Liver (tissue), 9 donors: ENCODE results near the gene IQCK. TPM values are rescaled to one million over a fixed set of nuclear protein-coding genes. Genes with fewer than 3 reads are reported as not detected.

Source experiments
- DNase-seq: peaks from one replicate; pipeline ENCODE4 v3.0.0-alpha.2; 2017; ENCODE audit warnings: low spot score
- H3K27ac ChIP-seq, 2 donors: one replicate each; pipeline ENCODE4 v1.7.0; 2013; ENCODE audit warnings: inconsistent platforms in 2 of 2, low read length in 2 of 2, control low read depth in 1 of 2, low read depth in 1 of 2, mild to moderate bottlenecking in 1 of 2
- H3K27me3 ChIP-seq, 4 donors: one replicate each; pipeline versions ENCODE4 v1.6.1 to v1.7.0; 2013; ENCODE audit warnings: low read length in 3 of 4, inconsistent platforms in 1 of 4, mild to moderate bottlenecking in 1 of 4, moderate library complexity in 1 of 4; ENCODE audit not compliant: control insufficient read depth in 4 of 4, insufficient read depth in 4 of 4
- H3K36me3 ChIP-seq, 4 donors: one replicate each; pipeline versions ENCODE4 v1.6.1 to v1.7.0; 2013; ENCODE audit warnings: low read length in 3 of 4, mild to moderate bottlenecking in 3 of 4, low read depth in 1 of 4, moderate library complexity in 1 of 4; ENCODE audit not compliant: control insufficient read depth in 4 of 4, insufficient read depth in 3 of 4
- H3K4me1 ChIP-seq, 4 donors: one replicate each; pipeline versions ENCODE4 v1.6.1 to v1.7.0; 2013; ENCODE audit warnings: low read length in 3 of 4, mild to moderate bottlenecking in 3 of 4, moderate library complexity in 1 of 4; ENCODE audit not compliant: control insufficient read depth in 4 of 4, insufficient read depth in 4 of 4
- H3K4me3 ChIP-seq, 3 donors: one replicate each; pipeline versions ENCODE4 v1.6.1 to v1.7.0; 2013; ENCODE audit warnings: low read length in 3 of 3, control low read depth in 1 of 3, low read depth in 1 of 3, mild to moderate bottlenecking in 1 of 3
- H3K9ac ChIP-seq, 2 donors: one replicate each; pipeline ENCODE4 v1.7.0; 2013; ENCODE audit warnings: low read length in 2 of 2, mild to moderate bottlenecking in 2 of 2, moderate library complexity in 2 of 2, control low read depth in 1 of 2, low read depth in 1 of 2
- H3K9me3 ChIP-seq, 4 donors: one replicate each; pipeline versions ENCODE4 v1.6.1 to v1.7.0; 2013; ENCODE audit warnings: low read length in 3 of 4; ENCODE audit not compliant: control insufficient read depth in 4 of 4
- CTCF ChIP-seq: fragments of 150-350 bp; IDR thresholded peaks from 2 replicates; pipeline ENCODE4 v1.5.1; 2017; ENCODE audit warnings: improper control_type of control experiment, low read depth, low read length; ENCODE audit not compliant: missing input control
- FOXA1 ChIP-seq: IDR thresholded peaks from 2 replicates; pipeline ENCODE4 v1.6.1; 2016; ENCODE audit warnings: antibody characterized with exemption
- HNF4A ChIP-seq, 2 donors: conservative IDR thresholded peaks; 2 replicates each; pipeline ENCODE4 v1.6.1; 2016; ENCODE audit warnings: antibody characterized with exemption in 2 of 2, mild to moderate bottlenecking in 2 of 2
- HNF4G ChIP-seq: IDR thresholded peaks from 2 replicates; pipeline ENCODE4 v1.6.1; 2016; ENCODE audit warnings: antibody characterized with exemption
- NR2F2 ChIP-seq: IDR thresholded peaks from 2 replicates; pipeline ENCODE4 v1.6.1; 2016; ENCODE audit warnings: antibody characterized with exemption
- RXRA ChIP-seq, 2 donors: IDR thresholded peaks; 2 replicates each; pipeline ENCODE4 v1.6.1; 2017 to 2018; ENCODE audit warnings: antibody characterized with exemption in 2 of 2, mild to moderate bottlenecking in 1 of 2
- YY1 ChIP-seq: IDR thresholded peaks from 2 replicates; pipeline ENCODE4 v1.6.1; 2016; ENCODE audit warnings: antibody characterized with exemption, mild to moderate bottlenecking
- WGBS: extraction: QIAGEN DNeasy Blood & Tissue Kit; methylation state at CpG from one replicate; pipeline ENCODE4 v1.1.7; 2013; 5-methylcytosine and 5-hydroxymethylcytosine counted together
- polyA plus RNA-seq, 2 donors: library from polyadenylated mRNA; stranded (reverse) in 1 of 2; unstranded in 1 of 2; fragments of 200-250 nt in 1 of 2; fragments of >200 nt in 1 of 2; fragmentation: Nextera tagmentation in 1 of 2; extraction: Ambion mirVana in 1 of 2; gene quantifications; one replicate each; pipeline versions ENCODE4 v1.2.1 to v1.2.3, GENCODE V29; 2013 to 2015
- total RNA-seq, 2 donors: library from RNA; depleted of rRNA; stranded (reverse); fragments of >200 nt; gene quantifications; one replicate each; pipeline ENCODE4 v1.2.3, GENCODE V29; 2014
- TF ChIP-seq, protein P1 (sequence below): IDR thresholded peaks from 2 replicates; pipeline ENCODE4 v1.6.1; 2016; ENCODE audit warnings: antibody characterized with exemption
- TF ChIP-seq, protein P2 (sequence below): IDR thresholded peaks from 2 replicates; pipeline ENCODE4 v1.6.1; 2016; ENCODE audit warnings: antibody characterized with exemption
- donor health status: healthy.
- donor health status: healthy.
- donor health status: healthy.
- donor health status: healthy.
- donor health status: healthy.

IQCK gene
- total and polyA plus RNA-seq, 4 donors: 2.1 to 4.4 (median 2.9) TPM

GRCh38 chr16:19823322-19823721 lies 105.3 kb downstream of the IQCK start:
- no peaks in the 10 kb centered on the region for H3K36me3 ChIP-seq
- TF ChIP-seq, protein P1, sequence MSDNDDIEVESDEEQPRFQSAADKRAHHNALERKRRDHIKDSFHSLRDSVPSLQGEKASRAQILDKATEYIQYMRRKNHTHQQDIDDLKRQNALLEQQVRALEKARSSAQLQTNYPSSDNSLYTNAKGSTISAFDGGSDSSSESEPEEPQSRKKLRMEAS: no peak
- no peak for TF ChIP-seq RXRA (IDR thresholded peaks at IDR 0.05)
- TF ChIP-seq, protein P2, sequence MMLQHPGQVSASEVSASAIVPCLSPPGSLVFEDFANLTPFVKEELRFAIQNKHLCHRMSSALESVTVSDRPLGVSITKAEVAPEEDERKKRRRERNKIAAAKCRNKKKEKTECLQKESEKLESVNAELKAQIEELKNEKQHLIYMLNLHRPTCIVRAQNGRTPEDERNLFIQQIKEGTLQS: no peak
- no peak overlapping the region for H3K9ac ChIP-seq
- H3K4me1 ChIP-seq: no peaks in the 10 kb centered on the region
- no peak overlapping the region for H3K27ac ChIP-seq
- H3K9me3 ChIP-seq: no peaks in the 10 kb centered on the region
- DNase-seq: no peak
- no peaks in the 10 kb centered on the region for H3K27me3 ChIP-seq
- H3K4me3 ChIP-seq: no peak overlapping the region
- WGBS: 93% methylated on average over 6 of the region's 6 CpGs

- TF ChIP-seq NR2F2: no peak
- no peak for TF ChIP-seq CTCF
- TF ChIP-seq, protein P1: no peak
- TF ChIP-seq YY1: no peak
- TF ChIP-seq RXRA (IDR thresholded peaks at IDR 0.05): no peak
- TF ChIP-seq HNF4G: no peak
- TF ChIP-seq FOXA1: no peak
- no peaks in the 10 kb centered on the region for H3K36me3 ChIP-seq
- DNase-seq: no peak
- 98% methylated on average over 5 of the region's 5 CpGs for WGBS
- H3K4me1 ChIP-seq: no peaks in the 10 kb centered on the region
- H3K9ac ChIP-seq: no peak overlapping the region
- H3K27ac ChIP-seq: no peak overlapping the region
- no peak overlapping the region for H3K4me3 ChIP-seq
- H3K9me3 ChIP-seq: no peaks in the 10 kb centered on the region
- H3K27me3 ChIP-seq: no peaks in the 10 kb centered on the region
Observed at GRCh38 chr16:19824216-19824615, 106.1 kb downstream of the IQCK start.

- DNase-seq: no peak
- Histone ChIP-seq H3K4me3 (no peak overlapping the region), H3K4me1 (peaks cover 0 to 10% (median 3%) of the 10 kb centered on the region in 4 donors), H3K36me3 (no peaks in the 10 kb centered on the region), H3K9ac (no peak overlapping the region), H3K27ac (no peak overlapping the region), H3K9me3 (no peaks in the 10 kb centered on the region), H3K27me3 (no peaks in the 10 kb centered on the region)
- whole genome bisulfite sequencing: 62% methylated on average over 9 of the region's 9 CpGs
- peak in 1 of 2 donors; percentile 33 for TF ChIP-seq HNF4A (conservative IDR thresholded peaks at IDR 0.05)
- TF ChIP-seq CTCF: no peak
- TF ChIP-seq RXRA (IDR thresholded peaks at IDR 0.05): peak in 1 of 2 donors; percentile 66
Observed at GRCh38 chr16:19829844-19830692, 112.0 kb downstream of the IQCK start.
